Mesodermal cell (in vitro differentiated cells): ENCODE measurements around the gene RPS18.
A peak's percentile ranks its signal among the peaks of the same experiment; 100 is the strongest.
"Not testable (repeated sequence)": the region's sequence is repeated elsewhere in the genome, so short reads cannot be mapped to it uniquely, and the experiment has no call there.

Experiments used
- H3K27ac ChIP-seq: 2 replicates; pipeline ENCODE4 v1.7.0; 2013; ENCODE audit warnings: mild to moderate bottlenecking, low read depth, low read length, moderate library complexity; ENCODE audit not compliant: severe bottlenecking
- H3K36me3 ChIP-seq: 2 replicates; pipeline ENCODE4 v1.7.1; 2013; ENCODE audit warnings: mild to moderate bottlenecking, low read length, moderate library complexity; ENCODE audit not compliant: control insufficient read depth, insufficient read depth
- H3K4me1 ChIP-seq: one replicate; pipeline ENCODE4 v1.7.1; 2013; ENCODE audit warnings: mild to moderate bottlenecking, low read length; ENCODE audit not compliant: insufficient read depth, control insufficient read depth, poor library complexity, severe bottlenecking
- H3K4me3 ChIP-seq: 2 replicates; pipeline ENCODE4 v1.7.0; 2013; ENCODE audit warnings: low read length, control low read depth, mild to moderate bottlenecking; ENCODE audit not compliant: insufficient read depth, poor library complexity, severe bottlenecking; ENCODE audit errors: extremely low read depth
- H3K9me3 ChIP-seq: 2 replicates; pipeline ENCODE4 v1.7.1; 2013; ENCODE audit warnings: mild to moderate bottlenecking, low read length, moderate library complexity; ENCODE audit not compliant: control insufficient read depth
- WGBS, 2 experiments: methylation state at CpG; one replicate each; pipeline ENCODE4 v1.1.5; 2013; ENCODE audit warnings: missing lambda C conversion rate in 2 of 2; ENCODE audit not compliant: insufficient coverage in 2 of 2; 5-methylcytosine and 5-hydroxymethylcytosine counted together

RPS18 gene

GRCh38 chr6:33279257-33279695 is 7.4 kb downstream of the RPS18 start:
- H3K9me3 ChIP-seq, result no peaks in the 10 kb centered on the region
- 88 to 94% methylated on average over 9 to 11 of the region's 13 CpGs for WGBS, 2 experiments
- no peak overlapping the region for H3K27ac ChIP-seq
- peaks cover 83% of the 10 kb centered on the region for H3K36me3 ChIP-seq
- peaks cover 23% of the 10 kb centered on the region for H3K4me1 ChIP-seq
- no peak overlapping the region for H3K4me3 ChIP-seq

GRCh38 chr6:33279971-33280511 is 8.2 kb downstream of the RPS18 start:
- Histone ChIP-seq H3K36me3 (peaks cover 83% of the 10 kb centered on the region), H3K4me1 (peaks cover 20% of the 10 kb centered on the region), H3K27ac (no peak overlapping the region), H3K9me3 (no peaks in the 10 kb centered on the region), H3K4me3 (no peak overlapping the region)
- WGBS, 2 experiments, result 83 to 90% methylated on average over 1 to 2 of the region's 5 CpGs

DNA sequence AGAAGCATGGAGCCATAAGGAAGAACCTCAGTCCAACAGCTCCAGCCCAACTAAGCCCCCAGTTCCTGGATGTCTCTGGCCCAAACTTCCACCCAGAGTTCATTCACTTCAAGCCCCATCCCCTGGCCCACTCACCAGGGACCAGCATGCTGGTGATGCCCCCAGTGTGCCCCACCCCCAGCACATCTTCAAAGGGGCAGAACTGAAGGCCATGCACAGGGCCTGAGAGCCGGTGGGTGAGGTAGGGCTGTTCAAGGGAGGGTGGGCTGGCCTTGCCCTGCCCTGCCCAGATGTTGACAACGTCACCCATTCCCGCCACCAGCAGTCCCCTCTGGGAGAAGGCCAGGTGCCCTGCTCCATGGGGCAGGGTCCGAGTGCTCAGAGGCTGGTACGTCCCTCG is 8.7 kb downstream of the RPS18 start:
- Histone ChIP-seq H3K4me1 (peaks cover 15% of the 10 kb centered on the region), H3K4me3 (no peak overlapping the region), H3K9me3 (no peaks in the 10 kb centered on the region), H3K36me3 (peaks cover 80% of the 10 kb centered on the region), H3K27ac (no peak overlapping the region)
- WGBS, 2 experiments, result 94 to 98% methylated on average over 6 of the region's 6 CpGs

DNA sequence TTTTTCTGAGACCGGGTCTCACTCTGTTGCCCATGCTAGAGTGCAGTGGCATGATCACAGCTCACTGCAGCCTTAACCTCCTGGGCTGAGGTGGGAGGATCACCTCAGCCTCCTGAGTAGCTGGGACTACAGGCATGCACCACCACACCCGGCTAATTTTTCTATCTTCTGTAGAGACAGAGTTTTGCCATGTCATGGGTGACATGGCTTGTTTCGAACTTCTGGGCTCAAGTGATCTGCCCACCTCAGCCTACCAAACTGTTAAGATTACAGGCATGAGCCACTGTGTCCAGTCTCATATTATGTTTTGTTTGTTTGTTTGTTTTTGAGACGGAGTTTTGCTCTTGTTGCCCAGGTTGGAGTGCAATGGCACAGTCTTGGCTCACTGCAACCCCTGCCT is 13.3 kb downstream of the RPS18 start:
- not testable (repeated sequence) for H3K27ac ChIP-seq, H3K9me3 ChIP-seq, H3K4me1 ChIP-seq, H3K4me3 ChIP-seq
- WGBS, 2 experiments, result 92 to 100% methylated on average over 2 to 3 of the region's 4 CpGs
- peaks cover 69% of the 10 kb centered on the region for H3K36me3 ChIP-seq

GRCh38 chr6:33286946-33287914 is 15.4 kb downstream of the RPS18 start:
- no peak overlapping the region for H3K27ac ChIP-seq
- H3K36me3 ChIP-seq, result peaks cover 68% of the 10 kb centered on the region
- H3K9me3 ChIP-seq, result no peaks in the 10 kb centered on the region
- 93 to 94% methylated on average over 12 to 18 of the region's 22 CpGs for WGBS, 2 experiments
- no peak overlapping the region for H3K4me3 ChIP-seq
- peaks cover 16% of the 10 kb centered on the region for H3K4me1 ChIP-seq

DNA sequence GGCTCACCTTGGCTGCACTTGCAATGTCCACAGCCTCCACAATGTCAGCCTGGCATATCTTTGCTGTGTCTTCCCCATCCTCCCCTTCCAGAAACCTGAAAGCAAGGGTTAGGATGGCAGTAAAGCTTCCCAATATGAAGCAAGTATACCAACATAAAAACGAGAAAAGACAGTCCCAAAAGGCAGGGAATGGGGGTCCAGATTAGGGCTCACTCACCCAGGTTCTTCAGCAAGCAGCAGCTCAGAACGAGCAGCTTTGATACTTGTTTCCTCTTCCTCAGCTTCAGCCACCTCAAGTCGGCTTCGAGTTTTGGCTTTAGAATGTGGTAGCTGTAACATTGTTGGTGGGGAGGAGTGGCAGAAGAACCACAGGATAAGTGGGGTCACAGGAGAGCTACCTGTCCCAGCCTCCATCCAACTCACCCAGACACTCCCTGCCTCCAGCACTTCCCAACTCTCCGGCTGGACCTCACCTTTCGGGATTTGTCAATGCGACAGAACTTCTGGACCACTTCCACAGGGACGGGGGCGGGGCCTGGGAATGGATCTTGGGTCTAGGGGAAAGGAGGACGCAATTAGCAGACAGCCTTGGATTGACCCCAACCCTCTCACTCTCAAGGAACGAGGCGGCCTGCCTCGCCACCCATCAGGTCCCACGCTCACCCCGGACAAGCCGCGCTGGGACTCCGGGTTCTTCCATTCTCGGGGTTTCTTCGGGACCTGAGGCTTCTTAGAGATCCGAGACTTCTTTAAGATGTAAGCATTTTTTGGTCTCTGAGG is 16.5 kb downstream of the RPS18 start:
- 11 to 21% methylated on average over 9 to 12 of the region's 21 CpGs for WGBS, 2 experiments
- no peaks in the 10 kb centered on the region for H3K9me3 ChIP-seq
- H3K4me1 ChIP-seq, result peaks cover 16% of the 10 kb centered on the region
- H3K36me3 ChIP-seq, result peaks cover 70% of the 10 kb centered on the region
- no peak overlapping the region for H3K27ac ChIP-seq
- peak overlapping the region; percentile 85 for H3K4me3 ChIP-seq

DNA sequence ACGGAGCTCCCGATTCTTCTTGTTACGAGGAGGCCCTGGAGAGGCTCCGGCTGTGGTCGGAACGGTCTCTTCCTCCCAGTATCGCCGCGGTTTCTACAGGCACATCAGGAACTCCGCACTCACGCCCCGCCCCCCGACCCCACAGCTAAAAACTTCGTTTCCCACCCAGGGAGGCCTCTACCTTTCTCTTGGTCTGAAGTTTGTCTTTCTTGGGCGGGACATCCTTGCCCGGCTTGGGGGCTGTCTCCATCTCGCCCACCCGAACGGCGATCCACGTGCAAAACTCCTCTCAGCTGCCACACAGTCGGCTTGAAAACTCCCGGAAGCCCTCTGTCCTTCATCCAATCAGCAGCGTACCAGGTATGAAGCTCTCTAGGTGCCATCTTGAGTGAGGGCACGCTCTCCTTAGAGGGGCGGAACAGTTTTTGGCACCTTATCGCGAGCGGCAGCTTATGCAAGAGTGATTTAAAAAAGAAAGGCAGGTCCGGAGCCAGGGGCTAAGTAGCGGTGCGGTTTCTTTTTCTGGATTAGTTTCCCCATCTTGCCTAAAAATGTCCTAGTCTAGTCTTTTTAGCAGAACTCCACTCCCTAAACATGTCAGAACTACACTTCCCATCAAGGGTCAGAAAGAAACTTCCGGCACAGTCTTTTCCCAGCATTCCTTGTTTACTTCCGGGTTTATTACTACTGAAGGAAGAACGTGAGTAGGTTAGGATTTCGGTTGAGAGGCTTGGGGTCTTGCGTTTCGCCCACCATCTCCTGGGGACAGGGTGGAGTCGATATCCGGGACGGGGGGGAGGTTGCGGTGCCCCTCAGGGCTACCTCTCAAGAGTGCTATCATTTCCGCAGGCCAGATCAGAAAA is 17.3 kb downstream of the RPS18 start, which contains the start of the genes PFDN6 and WDR46:
Gene PFDN6 (plus strand): TSS at position 681 of the 863 bp plus-strand sequence. CDS start 256 bp downstream, outside the sequence.
Gene WDR46 (minus strand): TSS at position 319 of the 863 bp plus-strand sequence. CDS start 69 bp downstream, at position 250.
- H3K36me3 ChIP-seq, result peaks cover 70% of the 10 kb centered on the region
- H3K9me3 ChIP-seq, result no peaks in the 10 kb centered on the region
- peaks cover 16% of the 10 kb centered on the region for H3K4me1 ChIP-seq
- no peak within 1 kb of the TSS for H3K27ac ChIP-seq
- 0 to 1% methylated on average over 32 to 38 of the region's 43 CpGs for WGBS, 2 experiments
- peak within 1 kb of the TSS; percentile 85 for H3K4me3 ChIP-seq

DNA sequence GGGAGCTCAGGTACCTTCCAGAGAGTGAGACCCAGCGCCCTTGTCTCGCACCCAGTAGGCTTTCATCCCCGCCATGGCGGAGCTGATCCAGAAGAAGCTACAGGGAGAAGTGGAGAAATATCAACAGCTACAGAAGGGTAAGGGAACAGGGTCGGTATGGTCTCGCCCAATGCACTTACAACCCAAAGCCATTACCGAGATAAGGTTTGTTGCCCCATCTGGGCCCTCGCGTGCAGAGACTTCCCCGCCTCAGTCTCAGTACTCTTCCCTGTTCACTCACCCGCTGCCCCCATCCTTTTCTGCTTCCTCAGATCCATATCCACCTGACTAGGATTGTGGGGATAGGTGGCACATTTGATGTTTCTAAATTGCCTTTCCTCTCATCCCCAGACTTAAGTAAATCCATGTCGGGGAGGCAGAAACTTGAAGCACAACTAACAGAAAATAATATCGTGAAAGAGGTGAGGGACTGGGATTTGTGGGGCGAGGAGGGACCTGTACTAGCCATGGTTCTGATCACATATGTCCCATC is 18.0 kb downstream of the RPS18 start:
- Histone ChIP-seq H3K4me3 (peak overlapping the region; percentile 85), H3K4me1 (peaks cover 16% of the 10 kb centered on the region), H3K9me3 (no peaks in the 10 kb centered on the region), H3K36me3 (peaks cover 69% of the 10 kb centered on the region), H3K27ac (no peak overlapping the region)
- 0 to 3% methylated on average over 6 to 7 of the region's 14 CpGs for WGBS, 2 experiments

DNA sequence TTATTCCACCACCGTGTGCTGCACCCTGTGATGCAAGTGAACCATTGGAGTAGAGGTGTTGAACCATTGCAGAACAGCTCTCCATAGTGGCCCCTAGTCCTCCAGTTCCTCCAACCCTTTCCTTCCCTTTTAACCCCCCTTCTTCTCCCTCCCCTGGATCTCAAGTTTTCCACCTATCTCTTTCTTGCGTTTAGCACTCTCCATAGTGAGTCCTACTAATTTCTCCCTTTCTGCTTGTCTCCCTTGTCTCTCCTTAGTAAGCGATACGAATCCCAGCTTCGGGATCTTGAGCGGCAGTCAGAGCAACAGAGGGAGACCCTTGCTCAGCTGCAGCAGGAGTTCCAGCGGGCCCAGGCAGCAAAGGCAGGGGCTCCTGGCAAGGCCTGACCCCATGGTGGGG is 18.6 kb downstream of the RPS18 start:
- Histone ChIP-seq H3K36me3 (peaks cover 70% of the 10 kb centered on the region), H3K4me3 (peak overlapping the region; percentile 85), H3K9me3 (no peaks in the 10 kb centered on the region), H3K4me1 (peaks cover 16% of the 10 kb centered on the region), H3K27ac (no peak overlapping the region)
- 65 to 88% methylated on average over 2 to 3 of the region's 7 CpGs for WGBS, 2 experiments
